Measurements from ENCODE around the gene SLC52A1. TPM values are rescaled to one million over a fixed set of nuclear protein-coding genes. Genes with fewer than 3 reads are reported as not detected.
A peak's percentile ranks its signal among the peaks of the same experiment; 100 is the strongest.

The SLC52A1 gene
- total RNA-seq, 1 donor from 2014 or later: 0.20 TPM

DNA sequence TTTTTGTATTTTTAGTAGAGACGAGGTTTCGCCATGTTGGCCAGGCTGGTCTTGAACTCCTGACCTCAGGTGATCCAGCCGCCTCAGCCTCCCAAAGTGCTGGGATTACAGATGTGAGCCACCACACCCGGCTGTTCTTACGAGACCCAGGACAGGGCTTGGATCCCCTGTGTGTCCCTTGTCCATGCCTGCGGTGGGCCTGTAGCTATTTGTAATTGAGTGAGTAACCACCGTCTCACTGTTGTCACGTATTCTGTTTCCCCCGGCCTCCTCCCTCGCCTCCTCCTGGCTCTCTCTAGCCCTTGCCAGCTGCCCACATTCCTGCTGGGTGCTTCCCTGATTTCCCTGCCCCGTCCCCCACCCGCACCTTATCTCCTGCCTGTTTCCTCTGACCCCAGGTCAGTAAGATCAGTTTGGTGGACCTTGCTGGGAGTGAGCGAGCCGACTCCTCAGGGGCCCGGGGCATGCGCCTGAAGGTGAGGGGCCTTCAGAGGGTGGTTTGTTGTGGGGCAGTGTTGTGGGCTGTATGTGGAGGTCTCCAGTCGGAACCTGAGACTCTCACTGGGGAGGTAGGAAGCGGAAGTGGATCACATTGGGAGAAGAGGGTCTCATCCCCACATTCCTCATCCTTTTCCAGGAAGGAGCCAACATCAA is 31.9 kb downstream of the SLC52A1 start:
- H3K27ac Mint-ChIP-seq: no peak overlapping the region
- no peak overlapping the region for H3K4me3 Mint-ChIP-seq
- peaks cover 14% of the 10 kb centered on the region for H3K4me1 Mint-ChIP-seq
- H3K9me3 Mint-ChIP-seq: no peaks in the 10 kb centered on the region
- no peak for DNase-seq (ENCODE audit: low spot score in 2 of 2, unreplicated experiment in 2 of 2)
- TF ChIP-seq, protein P1, sequence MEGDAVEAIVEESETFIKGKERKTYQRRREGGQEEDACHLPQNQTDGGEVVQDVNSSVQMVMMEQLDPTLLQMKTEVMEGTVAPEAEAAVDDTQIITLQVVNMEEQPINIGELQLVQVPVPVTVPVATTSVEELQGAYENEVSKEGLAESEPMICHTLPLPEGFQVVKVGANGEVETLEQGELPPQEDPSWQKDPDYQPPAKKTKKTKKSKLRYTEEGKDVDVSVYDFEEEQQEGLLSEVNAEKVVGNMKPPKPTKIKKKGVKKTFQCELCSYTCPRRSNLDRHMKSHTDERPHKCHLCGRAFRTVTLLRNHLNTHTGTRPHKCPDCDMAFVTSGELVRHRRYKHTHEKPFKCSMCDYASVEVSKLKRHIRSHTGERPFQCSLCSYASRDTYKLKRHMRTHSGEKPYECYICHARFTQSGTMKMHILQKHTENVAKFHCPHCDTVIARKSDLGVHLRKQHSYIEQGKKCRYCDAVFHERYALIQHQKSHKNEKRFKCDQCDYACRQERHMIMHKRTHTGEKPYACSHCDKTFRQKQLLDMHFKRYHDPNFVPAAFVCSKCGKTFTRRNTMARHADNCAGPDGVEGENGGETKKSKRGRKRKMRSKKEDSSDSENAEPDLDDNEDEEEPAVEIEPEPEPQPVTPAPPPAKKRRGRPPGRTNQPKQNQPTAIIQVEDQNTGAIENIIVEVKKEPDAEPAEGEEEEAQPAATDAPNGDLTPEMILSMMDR (IDR thresholded peaks at IDR 0.05; ENCODE audit: unreplicated experiment): no peak
- peaks cover 50% of the 10 kb centered on the region for H3K36me3 Mint-ChIP-seq
- no peaks in the 10 kb centered on the region for H3K27me3 Mint-ChIP-seq (ENCODE audit: low read depth)

DNA sequence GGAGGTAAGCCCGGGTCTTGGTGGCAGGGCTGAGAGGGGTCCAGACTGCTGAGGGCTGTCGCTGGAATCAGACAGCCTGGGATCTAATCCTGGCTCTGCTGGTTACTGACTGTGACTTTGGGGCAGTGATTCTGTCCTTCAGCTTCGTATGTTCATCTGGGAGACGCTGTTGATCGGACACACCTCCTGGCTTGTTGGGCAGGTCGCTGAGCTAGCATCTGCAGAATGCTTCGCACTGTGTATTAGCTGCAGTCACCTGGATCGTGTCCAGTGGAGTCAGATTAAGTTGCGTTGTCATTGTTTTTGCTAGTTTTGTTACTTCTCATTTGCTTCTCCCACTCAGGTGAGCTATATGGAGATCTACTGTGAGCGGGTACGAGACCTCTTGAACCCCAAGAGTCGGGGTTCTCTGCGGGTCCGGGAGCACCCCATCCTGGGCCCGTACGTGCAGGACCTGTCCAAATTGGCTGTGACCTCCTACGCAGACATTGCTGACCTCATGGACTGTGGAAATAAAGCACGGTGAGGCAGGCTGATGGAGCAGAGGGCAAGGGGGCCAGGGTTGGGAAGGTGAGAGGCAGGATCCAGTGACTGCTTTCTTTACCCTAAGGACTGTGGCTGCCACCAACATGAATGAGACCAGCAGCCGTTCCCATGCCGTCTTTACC is 33.0 kb downstream of the SLC52A1 start:
- Mint-ChIP-seq H3K27ac (no peak overlapping the region), H3K9me3 (no peaks in the 10 kb centered on the region), H3K4me1 (peaks cover 14% of the 10 kb centered on the region), H3K4me3 (no peak overlapping the region), H3K36me3 (peaks cover 41% of the 10 kb centered on the region), H3K27me3 (ENCODE audit: low read depth) (no peaks in the 10 kb centered on the region)
- TF ChIP-seq, protein P1 (IDR thresholded peaks at IDR 0.05; ENCODE audit: unreplicated experiment): no peak
- no peak for DNase-seq (ENCODE audit: low spot score in 2 of 2, unreplicated experiment in 2 of 2)

DNA sequence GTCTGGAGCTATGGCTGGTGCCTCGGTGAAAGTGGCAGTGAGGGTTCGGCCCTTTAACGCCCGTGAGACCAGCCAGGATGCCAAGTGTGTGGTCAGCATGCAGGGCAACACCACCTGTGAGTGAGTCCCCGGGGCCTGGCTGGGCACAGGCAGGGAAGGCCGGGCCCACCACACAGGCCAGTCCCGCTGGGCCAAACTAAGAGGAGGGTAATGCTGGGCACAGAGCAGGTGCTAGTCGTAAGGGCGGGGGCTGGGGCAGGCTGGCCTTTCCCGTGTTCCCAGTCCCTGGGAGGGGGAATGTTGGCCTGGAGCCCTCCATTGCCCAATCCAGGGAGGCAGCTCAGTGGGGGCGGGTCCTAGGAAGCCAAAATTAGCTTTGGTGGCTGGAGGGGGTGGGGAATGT is 35.0 kb downstream of the SLC52A1 start:
- H3K27ac Mint-ChIP-seq: no peak overlapping the region

DNA sequence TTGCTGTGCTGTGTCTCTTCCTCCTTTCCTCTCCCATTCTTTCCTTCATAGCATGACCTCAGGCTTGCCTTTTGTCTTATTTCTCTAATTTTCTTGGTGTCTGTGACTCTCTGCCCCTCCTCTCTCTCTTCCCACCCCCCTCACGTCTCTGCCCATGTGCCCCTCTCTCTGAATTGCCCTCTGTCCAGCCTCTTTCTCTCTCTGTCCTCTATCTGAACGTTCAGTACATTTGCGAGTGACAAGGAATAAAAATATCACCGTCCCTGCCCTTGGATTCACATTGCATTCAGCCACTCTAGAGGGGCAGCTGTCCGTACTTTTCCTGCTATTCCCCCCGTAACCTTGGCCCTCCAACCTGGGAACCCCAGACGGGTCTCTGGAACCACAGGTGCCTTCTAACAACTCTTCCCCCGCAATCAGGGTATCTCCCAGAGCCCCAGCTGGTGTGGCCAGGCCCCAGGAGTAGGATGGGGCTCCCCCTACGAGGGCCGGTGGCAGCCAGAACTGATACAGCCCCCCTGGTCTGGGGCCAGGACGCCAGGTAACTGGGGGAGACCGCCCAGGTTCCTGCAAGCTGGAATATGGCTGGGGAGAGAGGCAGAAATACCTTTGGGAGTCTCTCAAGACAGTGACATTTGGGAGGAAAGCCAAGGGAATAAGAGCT is 35.7 kb downstream of the SLC52A1 start:
- Mint-ChIP-seq H3K9me3 (no peaks in the 10 kb centered on the region), H3K4me3 (peak overlapping the region; percentile 86), H3K4me1 (peaks cover 16% of the 10 kb centered on the region), H3K27me3 (ENCODE audit: low read depth) (peaks cover 5% of the 10 kb centered on the region), H3K27ac (peak overlapping the region; percentile 30), H3K36me3 (peaks cover 24% of the 10 kb centered on the region)
- TF ChIP-seq, protein P1 (IDR thresholded peaks at IDR 0.05; ENCODE audit: unreplicated experiment): no peak
- no peak for DNase-seq (ENCODE audit: low spot score in 2 of 2, unreplicated experiment in 2 of 2)

More for the DNA sequence above, 35.0 kb downstream of the SLC52A1 start:
- TF ChIP-seq, protein P1 (IDR thresholded peaks at IDR 0.05; ENCODE audit: unreplicated experiment): no peak
- peaks cover 31% of the 10 kb centered on the region for H3K36me3 Mint-ChIP-seq
- DNase-seq (ENCODE audit: low spot score in 2 of 2, unreplicated experiment in 2 of 2): no peak
- no peak overlapping the region for H3K4me3 Mint-ChIP-seq
- no peaks in the 10 kb centered on the region for H3K9me3 Mint-ChIP-seq
- H3K4me1 Mint-ChIP-seq: peaks cover 16% of the 10 kb centered on the region
- H3K27me3 Mint-ChIP-seq (ENCODE audit: low read depth): peaks cover 3% of the 10 kb centered on the region

DNA sequence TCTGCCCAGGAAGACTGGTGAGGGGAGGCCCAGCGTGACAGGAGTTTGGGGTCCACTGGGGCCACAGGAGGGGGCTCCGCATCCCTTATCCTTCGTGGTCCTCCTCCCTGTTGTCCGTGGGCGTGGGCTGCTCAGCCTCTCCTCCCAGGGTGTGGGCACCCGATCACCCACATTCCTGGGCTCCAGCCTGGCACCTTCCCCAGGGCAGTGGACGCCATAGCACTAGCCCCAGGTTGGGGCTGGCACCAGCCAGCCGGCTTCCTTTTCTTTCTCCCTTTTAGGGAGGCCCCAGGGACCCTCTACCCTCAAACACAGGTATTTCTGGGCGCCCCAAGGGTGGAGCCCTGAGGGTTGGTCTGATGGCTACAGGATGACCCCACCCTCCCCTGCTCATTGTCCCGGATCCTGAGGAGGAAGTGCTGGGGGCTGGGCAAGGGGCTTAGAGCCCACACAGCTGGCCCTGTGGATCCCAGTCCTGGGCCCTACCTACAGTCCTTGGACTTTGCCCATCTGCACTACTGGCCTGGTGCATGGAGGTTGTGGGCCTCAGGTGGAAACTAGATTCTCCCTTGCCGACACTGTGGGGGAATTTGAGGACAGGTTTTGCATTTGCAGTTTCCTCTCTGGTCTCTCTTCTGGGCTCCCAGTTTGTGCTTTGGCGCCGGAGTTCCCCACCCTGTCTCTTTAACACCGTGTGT is 36.3 kb downstream of the SLC52A1 start:
- Mint-ChIP-seq H3K27me3 (ENCODE audit: low read depth) (peaks cover 5% of the 10 kb centered on the region), H3K9me3 (no peaks in the 10 kb centered on the region), H3K27ac (peak overlapping the region; percentile 30), H3K36me3 (peaks cover 17% of the 10 kb centered on the region), H3K4me3 (peak overlapping the region; percentile 86), H3K4me1 (peaks cover 16% of the 10 kb centered on the region)
- DNase-seq (ENCODE audit: low spot score in 2 of 2, unreplicated experiment in 2 of 2): no peak
- TF ChIP-seq, protein P1 (IDR thresholded peaks at IDR 0.05; ENCODE audit: unreplicated experiment): no peak
